Natural killer cell (primary cell): ENCODE measurements around the gene CFAP157. TPM values are rescaled to one million over a fixed set of nuclear protein-coding genes. Genes with fewer than 3 reads are reported as not detected.
A peak's percentile ranks its signal among the peaks of the same experiment; 100 is the strongest.

Experiments
- ATAC-seq, 3 donors: fragments of 150-1000 bp in 2 of 3; fragments of 200-7000 bp in 1 of 3; cut with Tn5 transposase; 1 replicate in 1 of 3; 2 replicates in 2 of 3; pipeline ENCODE4 v1.10.0; 2021; ENCODE audit warnings: mild to moderate bottlenecking in 2 of 3, moderate library complexity in 2 of 3
- DNase-seq, 2 donors: peaks; one replicate each; pipeline versions ENCODE4 v3.0.0 to v3.0.0-alpha.2; 2013 to 2021; ENCODE audit warnings: mixed read lengths in 1 of 2
- H3K27ac ChIP-seq: one replicate; pipeline ENCODE4 v1.5.1; 2013; ENCODE audit warnings: mild to moderate bottlenecking, low read length
- H3K27me3 ChIP-seq: one replicate; pipeline ENCODE4 v1.6.1; 2013; ENCODE audit warnings: low read length; ENCODE audit not compliant: control insufficient read depth, insufficient read depth
- H3K36me3 ChIP-seq: one replicate; pipeline ENCODE4 v1.6.1; 2013; ENCODE audit warnings: low read length; ENCODE audit not compliant: control insufficient read depth, insufficient read depth
- H3K4me1 ChIP-seq: one replicate; pipeline ENCODE4 v1.6.1; 2013; ENCODE audit warnings: low read length; ENCODE audit not compliant: control insufficient read depth, insufficient read depth
- H3K4me3 ChIP-seq: one replicate; pipeline ENCODE4 v1.5.1; 2013; ENCODE audit warnings: low read length
- H3K9me3 ChIP-seq: one replicate; pipeline ENCODE4 v1.6.1; 2013; ENCODE audit warnings: low read length; ENCODE audit not compliant: control insufficient read depth, insufficient read depth
- H3K27ac Mint-ChIP-seq, 2 donors: one replicate each; pipeline ENCODE4 v1.8.0; 2022; ENCODE audit warnings: mild to moderate bottlenecking in 2 of 2, mixed read lengths in 2 of 2, moderate library complexity in 1 of 2
- H3K27me3 Mint-ChIP-seq, 2 donors: one replicate each; pipeline ENCODE4 v1.8.0; 2022; ENCODE audit warnings: low read depth in 2 of 2, mixed read lengths in 2 of 2
- H3K36me3 Mint-ChIP-seq: one replicate; pipeline ENCODE4 v1.8.0; 2022; ENCODE audit warnings: mixed read lengths
- H3K4me1 Mint-ChIP-seq, 2 donors: one replicate each; pipeline ENCODE4 v1.8.0; 2022; ENCODE audit warnings: mixed read lengths in 2 of 2
- H3K4me3 Mint-ChIP-seq: one replicate; pipeline ENCODE4 v1.8.0; 2022; ENCODE audit warnings: mild to moderate bottlenecking, moderate library complexity, mixed read lengths
- H3K9me3 Mint-ChIP-seq, 2 donors: one replicate each; pipeline ENCODE4 v1.8.0; 2022; ENCODE audit warnings: mixed read lengths in 2 of 2
- CTCF ChIP-seq: fragments of 200-600 bp; IDR thresholded peaks from one replicate; pipeline ENCODE4 v1.8.0; 2022; ENCODE audit warnings: antibody characterized with exemption
- WGBS: methylation state at CpG from one replicate; pipeline ENCODE4 v1.1.7; 2013; ENCODE audit warnings: missing lambda C conversion rate; ENCODE audit not compliant: insufficient coverage; 5-methylcytosine and 5-hydroxymethylcytosine counted together
- intact Hi-C: fragments of 100-400 bp; cut with micrococcal nuclease; formaldehyde crosslinking; loops from one replicate; pipeline ENCODE4 v1.14.2; 2022
- total RNA-seq, 4 donors: library from RNA; stranded (reverse); fragments of 120-200 nt in 1 of 4; gene quantifications; one replicate each; pipeline versions ENCODE4 v1.2.3 to v1.2.4, GENCODE V29; 2013 to 2022

Gene CFAP157
- total RNA-seq, 3 donors from 2014 or later (not counting 1 experiment from before 2014, with no cell fraction given): not detected

GRCh38 chr9:127732444-127732843 lies 25.7 kb downstream of the CFAP157 start:
- Mint-ChIP-seq H3K4me3 (no peak overlapping the region), H3K27me3 (no peaks in the 10 kb centered on the region), H3K27ac (no peak overlapping the region), H3K9me3 (no peaks in the 10 kb centered on the region), H3K36me3 (no peaks in the 10 kb centered on the region), H3K4me1 (peaks cover 5 to 24% of the 10 kb centered on the region in 2 donors)
- Histone ChIP-seq H3K27me3 (no peaks in the 10 kb centered on the region), H3K9me3 (no peaks in the 10 kb centered on the region), H3K4me1 (peaks cover 22% of the 10 kb centered on the region), H3K4me3 (no peak overlapping the region), H3K36me3 (peaks cover 13% of the 10 kb centered on the region), H3K27ac (no peak overlapping the region)
- DNase-seq (no peak), ATAC-seq (no peak)
- intact Hi-C loops: loop anchor here (10.0 kb wide), 1 partner anchor 118 kb away; the partner anchor contains the start of gene STXBP1
- WGBS: 97% methylated on average over 21 of the region's 21 CpGs
- no peak for TF ChIP-seq CTCF

DNA sequence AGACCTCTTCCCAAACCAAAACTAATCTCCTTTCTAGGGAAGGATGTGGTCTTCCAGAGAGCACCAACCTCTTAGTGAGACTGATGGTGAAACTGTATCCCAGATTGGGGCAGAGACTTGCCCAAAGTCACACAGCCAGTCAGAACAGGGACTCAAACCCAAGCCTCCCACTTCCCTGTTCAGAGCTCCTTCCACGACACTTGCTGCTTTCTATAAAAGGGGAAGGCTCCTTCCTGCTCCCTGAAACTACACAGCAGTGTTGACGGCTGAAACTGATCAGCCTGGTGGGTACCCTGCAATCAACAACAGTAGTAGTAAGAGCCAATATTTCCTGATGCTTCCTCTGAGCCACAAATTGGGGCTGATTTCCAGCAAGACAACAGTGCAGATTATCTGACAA lies 26.8 kb downstream of the CFAP157 start:
- intact Hi-C loops: loop anchor here (1.0 to 10.0 kb wide), 6 partner anchors 35 to 229 kb away; partner anchors contain the start of gene STXBP1
- H3K36me3 ChIP-seq: peaks cover 22% of the 10 kb centered on the region
- H3K27ac ChIP-seq: no peak overlapping the region
- no peaks in the 10 kb centered on the region for H3K9me3 ChIP-seq
- peaks cover 22% of the 10 kb centered on the region for H3K4me1 ChIP-seq
- Mint-ChIP-seq H3K36me3 (peaks cover 8% of the 10 kb centered on the region), H3K27ac (peak overlapping the region; percentile 93 to 96), H3K4me3 (peak overlapping the region; percentile 49), H3K27me3 (no peaks in the 10 kb centered on the region), H3K9me3 (no peaks in the 10 kb centered on the region), H3K4me1 (peaks cover 5 to 24% of the 10 kb centered on the region in 2 donors)
- WGBS: 82% methylated on average over 2 of the region's 2 CpGs
- no peaks in the 10 kb centered on the region for H3K27me3 ChIP-seq
- ATAC-seq (no peak), DNase-seq (no peak)
- TF ChIP-seq CTCF: no peak
- H3K4me3 ChIP-seq: no peak overlapping the region

DNA sequence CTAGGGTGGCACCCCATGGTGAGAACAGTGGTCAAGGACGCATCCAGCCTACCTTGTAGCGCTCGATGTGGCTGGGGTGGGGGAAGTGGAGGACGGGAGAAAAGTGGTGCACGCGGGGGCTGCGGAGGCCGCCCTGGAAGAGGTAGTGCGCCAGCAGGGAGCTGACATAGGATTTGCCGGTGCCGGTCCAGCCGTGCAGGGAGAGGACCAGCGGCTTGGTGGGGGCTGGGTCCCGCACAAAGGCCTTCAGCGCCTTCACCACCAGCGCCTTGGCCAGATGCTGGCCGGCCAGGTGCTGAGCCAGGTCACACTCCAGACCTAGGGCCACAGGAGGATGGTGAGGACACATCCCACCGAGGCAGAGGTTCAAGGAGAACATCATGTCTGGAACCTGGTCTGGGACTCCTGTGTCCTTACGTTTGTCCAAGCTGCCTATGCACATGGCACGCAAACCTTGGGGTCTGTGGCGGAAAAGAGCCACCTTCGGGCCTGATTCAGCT lies 27.5 kb downstream of the CFAP157 start:
- Histone ChIP-seq H3K9me3 (no peaks in the 10 kb centered on the region), H3K36me3 (peaks cover 24% of the 10 kb centered on the region), H3K4me3 (peak overlapping the region; percentile 50), H3K27ac (peak overlapping the region; percentile 87), H3K4me1 (peaks cover 22% of the 10 kb centered on the region), H3K27me3 (no peaks in the 10 kb centered on the region)
- WGBS: 67% methylated on average over 22 of the region's 22 CpGs
- H3K9me3 Mint-ChIP-seq: no peaks in the 10 kb centered on the region
- no peaks in the 10 kb centered on the region for H3K27me3 Mint-ChIP-seq
- H3K4me3 Mint-ChIP-seq: peak overlapping the region; percentile 79
- ATAC-seq (no peak), DNase-seq (peak in 1 of 2 donors; percentile 34)
- H3K27ac Mint-ChIP-seq: peak overlapping the region; percentile 93 to 96
- TF ChIP-seq CTCF: no peak
- H3K36me3 Mint-ChIP-seq: peaks cover 8% of the 10 kb centered on the region
- peaks cover 5 to 24% of the 10 kb centered on the region in 2 donors for H3K4me1 Mint-ChIP-seq
- intact Hi-C loops: loop anchor here (1.0 to 10.0 kb wide), 6 partner anchors 35 to 230 kb away; partner anchors contain the start of gene STXBP1
